Measurements from ENCODE around the gene TGM5.

DNA sequence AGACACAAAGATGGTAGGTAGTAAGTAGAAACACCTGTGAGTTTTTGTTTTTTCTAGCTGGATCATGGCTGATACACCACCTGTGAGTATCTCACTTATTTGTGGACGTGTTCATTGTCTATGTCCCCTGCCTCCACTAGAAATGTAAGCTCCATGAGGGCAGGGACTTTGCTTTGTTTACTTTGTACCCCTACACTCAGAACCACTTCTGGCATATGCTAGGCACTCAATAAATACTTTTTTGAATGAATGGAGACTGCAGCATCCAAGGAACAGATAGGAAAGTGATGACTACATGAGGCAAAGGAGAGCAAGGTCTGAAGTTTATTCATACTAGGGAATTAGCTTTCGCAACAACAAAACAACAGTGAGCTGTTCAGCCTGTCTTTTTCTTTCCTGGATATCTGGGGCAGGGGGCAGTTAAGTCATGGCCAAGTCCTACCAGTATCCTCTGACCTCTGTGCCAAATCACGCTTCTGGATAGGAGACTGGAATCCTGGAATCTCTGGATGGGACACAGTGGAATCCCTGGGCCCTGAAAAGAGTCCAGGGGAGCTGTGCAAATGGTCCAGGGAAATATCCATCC is 34.3 kb downstream of the TGM5 start:
- TF ChIP-seq CTCF (IDR thresholded peaks at IDR 0.05; ENCODE audit: extremely low read depth in 1 of 2, insufficient read depth in 1 of 2, low read depth in 1 of 2, low read length in 2 of 2) = no peak
- TF ChIP-seq POLR2AphosphoS5 (IDR thresholded peaks at IDR 0.05; ENCODE audit: insufficient read depth, low read depth, low read length) = no peak
- no peak for TF ChIP-seq EZH2 (IDR thresholded peaks at IDR 0.05; ENCODE audit: borderline replicate concordance, low read depth, low read length, severe bottlenecking)
- no peak for TF ChIP-seq POLR2A (IDR thresholded peaks at IDR 0.05; ENCODE audit: low read depth, low read length)
- TF ChIP-seq, protein P1, sequence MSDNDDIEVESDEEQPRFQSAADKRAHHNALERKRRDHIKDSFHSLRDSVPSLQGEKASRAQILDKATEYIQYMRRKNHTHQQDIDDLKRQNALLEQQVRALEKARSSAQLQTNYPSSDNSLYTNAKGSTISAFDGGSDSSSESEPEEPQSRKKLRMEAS (IDR thresholded peaks at IDR 0.05; ENCODE audit: insufficient read depth, insufficient read length) = no peak
- TF ChIP-seq GATA2 (IDR thresholded peaks at IDR 0.05; ENCODE audit: insufficient read depth, insufficient read length, low read depth, low read length) = no peak
- TF ChIP-seq MYC (IDR thresholded peaks at IDR 0.05; ENCODE audit: low read depth, low read length) = no peak
- no peak for TF ChIP-seq FOS (IDR thresholded peaks at IDR 0.05; ENCODE audit: borderline replicate concordance, insufficient read depth, low read length)
